AG09309 (cell line): ENCODE measurements around the gene CCDC73.

Experiments
- DNase-seq: peaks from one replicate; pipeline ENCODE4 v3.0.0-alpha.2; 2010; ENCODE audit warnings: low read depth
- H3K4me3 ChIP-seq: 2 replicates; pipeline ENCODE4 v1.5.1; 2011; ENCODE audit warnings: mild to moderate bottlenecking, low read depth, low read length, moderate library complexity; ENCODE audit not compliant: control insufficient read depth
- TF ChIP-seq, protein P1 (sequence below): IDR thresholded peaks from 2 replicates; pipeline ENCODE4 v1.5.1; 2011; ENCODE audit warnings: mild to moderate bottlenecking, low read depth, low read length, inconsistent platforms; ENCODE audit not compliant: insufficient read depth, control insufficient read depth; ENCODE audit errors: missing control alignments

The CCDC73 gene

DNA sequence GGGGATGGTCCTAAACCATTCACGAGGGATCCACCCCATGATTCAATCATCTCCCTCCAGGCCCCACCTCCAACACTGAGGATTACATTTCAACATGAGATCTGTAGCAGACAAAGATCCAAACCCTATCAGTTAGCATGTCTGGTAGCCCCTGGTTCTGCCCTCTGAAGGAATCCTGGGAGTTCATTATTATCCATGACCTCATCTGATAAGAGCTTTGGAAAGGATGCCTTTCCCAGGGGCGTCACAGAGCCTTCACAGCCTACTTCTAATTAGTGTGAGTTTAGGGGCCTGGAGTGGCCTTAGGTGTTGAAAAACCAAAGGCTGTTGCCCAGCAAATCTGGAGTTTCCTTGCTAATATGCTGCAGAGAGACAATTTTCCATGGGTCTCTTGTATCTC lies 219.4 kb downstream of the CCDC73 start:
- H3K4me3 ChIP-seq, result no peak overlapping the region
- DNase-seq, result no peak
- TF ChIP-seq, protein P1, sequence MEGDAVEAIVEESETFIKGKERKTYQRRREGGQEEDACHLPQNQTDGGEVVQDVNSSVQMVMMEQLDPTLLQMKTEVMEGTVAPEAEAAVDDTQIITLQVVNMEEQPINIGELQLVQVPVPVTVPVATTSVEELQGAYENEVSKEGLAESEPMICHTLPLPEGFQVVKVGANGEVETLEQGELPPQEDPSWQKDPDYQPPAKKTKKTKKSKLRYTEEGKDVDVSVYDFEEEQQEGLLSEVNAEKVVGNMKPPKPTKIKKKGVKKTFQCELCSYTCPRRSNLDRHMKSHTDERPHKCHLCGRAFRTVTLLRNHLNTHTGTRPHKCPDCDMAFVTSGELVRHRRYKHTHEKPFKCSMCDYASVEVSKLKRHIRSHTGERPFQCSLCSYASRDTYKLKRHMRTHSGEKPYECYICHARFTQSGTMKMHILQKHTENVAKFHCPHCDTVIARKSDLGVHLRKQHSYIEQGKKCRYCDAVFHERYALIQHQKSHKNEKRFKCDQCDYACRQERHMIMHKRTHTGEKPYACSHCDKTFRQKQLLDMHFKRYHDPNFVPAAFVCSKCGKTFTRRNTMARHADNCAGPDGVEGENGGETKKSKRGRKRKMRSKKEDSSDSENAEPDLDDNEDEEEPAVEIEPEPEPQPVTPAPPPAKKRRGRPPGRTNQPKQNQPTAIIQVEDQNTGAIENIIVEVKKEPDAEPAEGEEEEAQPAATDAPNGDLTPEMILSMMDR, result no peak

- DNase-seq, result no peak
- no peak overlapping the region for H3K4me3 ChIP-seq
- TF ChIP-seq, protein P1, result no peak
These were observed 220.0 kb downstream of the CCDC73 start for GRCh38 chr11:32574421-32574820.

DNA sequence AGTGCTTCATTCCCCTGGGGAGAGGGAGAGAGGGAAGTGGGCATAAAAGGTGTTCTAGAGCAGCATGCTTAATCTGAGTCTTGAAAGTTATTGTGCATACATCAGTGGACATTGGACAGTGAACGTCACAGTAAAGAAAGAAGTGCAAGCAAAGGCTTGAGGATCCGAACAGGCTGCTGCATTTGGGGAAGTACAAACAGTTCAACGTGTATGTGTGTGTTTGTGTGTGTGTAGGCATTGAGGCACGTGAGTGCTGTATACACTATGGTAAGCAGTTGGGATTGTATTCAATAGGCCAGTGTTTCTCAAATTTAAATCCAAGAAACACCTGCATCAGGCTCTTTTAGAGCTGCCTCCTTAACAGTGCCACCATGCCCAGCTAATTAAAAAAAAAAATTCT lies 221.2 kb downstream of the CCDC73 start:
- TF ChIP-seq, protein P1, result no peak
- H3K4me3 ChIP-seq, result no peak overlapping the region
- DNase-seq, result no peak

DNA sequence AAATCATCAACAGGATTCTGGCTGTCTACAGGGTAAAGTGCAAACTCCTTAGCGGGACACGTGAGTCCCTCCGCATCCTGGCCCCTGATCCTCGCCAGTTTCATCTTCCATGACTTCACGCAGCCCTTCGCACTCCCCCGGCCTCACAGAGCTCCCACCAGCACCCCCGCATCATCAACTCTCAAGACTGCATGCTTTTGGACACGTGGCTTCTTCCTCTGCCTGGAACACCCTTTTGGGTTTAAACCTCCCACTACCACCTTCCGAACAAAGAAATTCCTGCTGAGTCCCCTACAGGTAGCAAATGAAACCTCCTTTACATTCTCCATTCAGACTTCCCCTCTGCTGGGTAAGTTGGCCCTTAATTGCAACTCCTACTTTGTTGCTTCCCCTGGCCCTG lies 223.4 kb downstream of the CCDC73 start:
- no peak for DNase-seq
- TF ChIP-seq, protein P1, result no peak
- no peak overlapping the region for H3K4me3 ChIP-seq

- H3K4me3 ChIP-seq, result no peak overlapping the region
- DNase-seq, result no peak
- TF ChIP-seq, protein P1, result no peak
These were observed 225.1 kb downstream of the CCDC73 start for GRCh38 chr11:32569313-32569881.

DNA sequence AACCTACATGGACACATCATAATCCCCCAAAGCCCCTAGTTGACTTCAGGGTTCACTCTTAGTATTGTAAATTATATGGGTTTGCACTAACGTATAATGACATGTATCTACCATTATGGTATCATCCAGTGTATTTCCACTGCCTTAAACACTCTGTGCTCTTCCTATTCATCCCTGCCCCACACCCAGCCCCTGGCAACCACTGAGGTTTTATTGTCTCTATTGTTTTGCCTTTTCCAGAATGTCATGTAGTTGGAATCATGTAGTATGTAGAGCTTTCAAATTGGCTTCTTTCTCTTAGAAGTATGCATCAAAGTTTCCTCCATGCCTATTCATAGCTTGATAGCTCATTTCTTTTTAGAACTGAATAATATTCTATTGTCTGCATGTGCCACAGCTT lies 227.3 kb downstream of the CCDC73 start:
- no peak for DNase-seq

GRCh38 chr11:32566517-32566916 lies 227.9 kb downstream of the CCDC73 start:
- TF ChIP-seq, protein P1, result no peak
- H3K4me3 ChIP-seq, result no peak overlapping the region
- DNase-seq, result no peak

More for the DNA sequence above, 227.3 kb downstream of the CCDC73 start:
- no peak overlapping the region for H3K4me3 ChIP-seq
- TF ChIP-seq, protein P1, result no peak
